GM21723 (cell line): Measurements from ENCODE around the gene RAB5B.
"Not testable (repeated sequence)": the region's sequence is repeated elsewhere in the genome, so short reads cannot be mapped to it uniquely, and the experiment has no call there.

Source experiments
- ATAC-seq: cut with Tn5 transposase; IDR thresholded peaks from one replicate; pipeline ENCODE4 v1.9.1; 2021; ENCODE audit warnings: mild to moderate bottlenecking, moderate library complexity; ENCODE audit not compliant: unreplicated experiment

The RAB5B gene

GRCh38 chr12:56013482-56013881 lies 39.6 kb downstream of the RAB5B start:
- ATAC-seq: no peak

- ATAC-seq: no peak
Measured at GRCh38 chr12:56014205-56014604, 40.3 kb downstream of the RAB5B start.

GRCh38 chr12:56017181-56017580 lies 43.3 kb downstream of the RAB5B start:
- ATAC-seq: no peak

- ATAC-seq: no peak
Measured at GRCh38 chr12:56018356-56018755, 44.5 kb downstream of the RAB5B start.

GRCh38 chr12:56020423-56021184 lies 46.7 kb downstream of the RAB5B start, which contains the start of gene IKZF4:
Gene IKZF4 (plus strand): TSS chr12:56021043. CDS start chr12:56021494, 451 bp downstream.
- ATAC-seq: no peak

- no peak for ATAC-seq
Measured at GRCh38 chr12:56021889-56022497, 48.1 kb downstream of the RAB5B start.

- no peak for ATAC-seq
Measured at GRCh38 chr12:56028511-56029165, 54.8 kb downstream of the RAB5B start.

GRCh38 chr12:56029166-56029519 lies 55.3 kb downstream of the RAB5B start:
- no peak for ATAC-seq

GRCh38 chr12:56029666-56030293 lies 55.9 kb downstream of the RAB5B start:
- ATAC-seq: no peak

GRCh38 chr12:56031987-56032386 lies 58.1 kb downstream of the RAB5B start:
- no peak for ATAC-seq

GRCh38 chr12:56034586-56035332 lies 60.9 kb downstream of the RAB5B start:
- ATAC-seq: no peak

- no peak for ATAC-seq
Measured at GRCh38 chr12:56037161-56037560, 63.3 kb downstream of the RAB5B start.

GRCh38 chr12:56038022-56038655 lies 64.3 kb downstream of the RAB5B start:
- ATAC-seq: no peak

GRCh38 chr12:56040151-56040550 lies 66.3 kb downstream of the RAB5B start:
- no peak for ATAC-seq

GRCh38 chr12:56040963-56041551 lies 67.2 kb downstream of the RAB5B start:
- ATAC-seq: peak; percentile 5

- ATAC-seq: peak; percentile 92
Measured at GRCh38 chr12:56041552-56042429, 67.9 kb downstream of the RAB5B start, which contains the start of gene RPS26. Gene RPS26 (plus strand): TSS chr12:56041918. CDS start chr12:56042167, 249 bp downstream.

- ATAC-seq: not testable (repeated sequence)
Measured at GRCh38 chr12:56042430-56042813, 68.5 kb downstream of the RAB5B start.

- no peak for ATAC-seq
Measured at GRCh38 chr12:56042843-56043242, 69.0 kb downstream of the RAB5B start.
